Activated CD4-positive, alpha-beta T cell treated with anti-CD3 and anti-CD28 coated beads for 36 hours (primary cell): ENCODE results near the gene NET1. TPM values are rescaled to one million over a fixed set of nuclear protein-coding genes. Genes with fewer than 3 reads are reported as not detected.

Experiments
- ATAC-seq: fragments of 200-7000 bp; cut with Tn5 transposase; one replicate; pipeline ENCODE4 v1.10.0; 2021; ENCODE audit warnings: mild to moderate bottlenecking, moderate library complexity
- CTCF ChIA-PET: fragments of 350-600 bp; sonication (Branson Sonifier 250); formaldehyde crosslinking; loops from one replicate; lab custom pipeline; 2021; ENCODE audit warnings: antibody characterized with exemption; lab: Charles Lee
- POLR2A ChIA-PET: fragments of 350-600 bp; sonication (Branson Sonifier 250); formaldehyde crosslinking; loops from one replicate; lab custom pipeline; 2021; ENCODE audit warnings: antibody characterized with exemption, inconsistent platforms; lab: Charles Lee
- DNase-seq: peaks from one replicate; pipeline ENCODE4 v3.0.0-alpha.2; 2020
- H3K27ac Mint-ChIP-seq: one replicate; pipeline ENCODE4 v1.8.0; 2021; ENCODE audit warnings: mixed read lengths
- H3K27me3 Mint-ChIP-seq: one replicate; pipeline ENCODE4 v1.8.0; 2021; ENCODE audit warnings: mixed read lengths
- H3K36me3 Mint-ChIP-seq: one replicate; pipeline ENCODE4 v1.8.0; 2021; ENCODE audit warnings: low read depth, mixed read lengths
- H3K4me1 Mint-ChIP-seq: one replicate; pipeline ENCODE4 v1.8.0; 2021; ENCODE audit warnings: mixed read lengths
- H3K4me3 Mint-ChIP-seq: one replicate; pipeline ENCODE4 v1.8.0; 2021; ENCODE audit warnings: mild to moderate bottlenecking, moderate library complexity, mixed read lengths
- H3K9me3 Mint-ChIP-seq: one replicate; pipeline ENCODE4 v1.8.0; 2021; ENCODE audit warnings: low read depth, mixed read lengths
- intact Hi-C, 2 experiments: fragments of 100-400 bp; cut with DNase I in 1 of 2; cut with micrococcal nuclease in 1 of 2; formaldehyde crosslinking; loops; one replicate each; pipeline versions ENCODE4 v1.14.2 to v1.15.1; 2022 to 2024; cut with DNase I, micrococcal nuclease
- total RNA-seq, 2 experiments: library from RNA; stranded (reverse); gene quantifications; one replicate each; pipeline ENCODE4 v1.2.3, GENCODE V29; 2021

The NET1 gene
- total RNA-seq, 2 experiments from 2014 or later = 27.8 to 34.8 TPM

DNA sequence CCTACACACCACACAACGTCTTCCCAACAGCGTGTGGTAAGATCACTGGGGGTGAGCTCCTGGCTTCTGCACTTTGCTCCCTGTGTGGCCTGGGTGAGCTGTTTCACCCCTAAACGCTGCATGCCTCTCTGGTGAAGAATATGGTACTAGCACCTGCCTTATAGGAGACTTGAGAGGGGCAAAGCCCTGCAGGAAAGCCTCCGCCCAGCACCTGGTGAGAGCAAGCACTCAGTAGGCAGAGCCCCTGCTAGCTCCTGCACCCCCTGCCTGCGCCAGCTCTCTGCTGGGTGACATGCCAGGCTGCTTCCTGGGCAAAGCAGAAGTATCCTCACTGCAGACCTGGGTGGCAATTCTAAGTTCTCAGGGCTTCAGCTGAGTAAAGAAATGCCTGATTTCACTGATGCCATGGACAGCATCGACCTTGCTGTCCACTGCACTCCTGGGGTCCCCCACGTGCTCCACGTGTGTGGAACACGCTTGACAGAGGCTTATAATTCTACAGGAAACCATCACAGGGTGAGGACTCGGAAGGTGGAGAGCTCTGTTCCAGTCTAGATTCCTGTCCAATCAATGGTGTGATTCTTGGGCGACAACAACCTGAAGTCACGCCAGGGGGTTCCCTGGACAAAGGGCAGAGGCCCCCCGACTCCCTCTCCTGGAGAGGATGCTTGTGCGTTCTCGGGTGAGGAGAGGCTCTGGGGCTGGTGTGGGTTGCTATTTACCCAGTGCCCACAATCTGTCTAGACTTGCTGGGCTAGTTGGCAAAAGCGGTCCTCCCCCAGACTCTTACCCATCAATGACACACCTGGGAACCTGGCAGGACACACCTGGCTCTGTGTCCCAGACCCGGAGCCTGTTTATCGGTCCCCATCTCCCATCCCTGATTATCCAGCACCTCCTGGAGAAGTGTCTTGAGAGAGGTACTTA, 92.1 kb downstream of the NET1 start:
- no peaks in the 10 kb centered on the region for H3K4me1 Mint-ChIP-seq
- DNase-seq (no peak), ATAC-seq (no peak)
- H3K27ac Mint-ChIP-seq = no peak overlapping the region
- POLR2A ChIA-PET = no interaction called here
- H3K27me3 Mint-ChIP-seq = no peaks in the 10 kb centered on the region
- H3K4me3 Mint-ChIP-seq = no peak overlapping the region
- H3K9me3 Mint-ChIP-seq = no peaks in the 10 kb centered on the region
- H3K36me3 Mint-ChIP-seq = no peaks in the 10 kb centered on the region
- intact Hi-C loops = no loop called here
- CTCF ChIA-PET = interaction anchor here (0.7 to 1.4 kb wide), 2 partner anchors 119 to 359 kb away, joined by 3 read pairs; no protein-coding TSS in a partner anchor

DNA sequence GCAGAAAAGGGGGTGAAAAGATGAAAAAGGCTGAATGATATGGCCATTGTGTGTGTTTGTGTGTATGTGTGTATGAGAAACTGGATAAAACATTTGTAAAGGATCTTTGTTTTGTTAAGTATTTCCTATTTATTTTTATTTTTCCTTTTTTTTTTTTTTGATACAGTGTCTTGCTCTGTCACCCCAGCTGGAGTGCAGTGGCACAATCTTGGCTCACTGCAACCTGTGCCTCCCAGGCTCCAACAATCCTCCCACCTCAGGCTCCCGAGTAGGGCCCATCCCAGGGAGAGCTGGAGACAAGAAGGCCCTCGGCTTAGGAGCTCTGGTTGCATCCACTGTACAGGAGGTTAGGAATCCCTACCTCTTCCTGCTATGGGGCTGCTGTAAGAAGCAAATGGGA, 93.9 kb downstream of the NET1 start:
- H3K27ac Mint-ChIP-seq = no peak overlapping the region
- no peaks in the 10 kb centered on the region for H3K27me3 Mint-ChIP-seq
- H3K36me3 Mint-ChIP-seq = no peaks in the 10 kb centered on the region
- ATAC-seq = no peak
- ChIA-PET CTCF (interaction anchor here (0.6 to 1.4 kb wide), 3 partner anchors 10 to 117 kb away, joined by 3 to 5 read pairs (median 3); no protein-coding TSS in a partner anchor), POLR2A (no interaction called here)
- H3K4me1 Mint-ChIP-seq = no peaks in the 10 kb centered on the region
- no peak for DNase-seq
- no peak overlapping the region for H3K4me3 Mint-ChIP-seq
- intact Hi-C loops = no loop called here
- H3K9me3 Mint-ChIP-seq = no peaks in the 10 kb centered on the region

DNA sequence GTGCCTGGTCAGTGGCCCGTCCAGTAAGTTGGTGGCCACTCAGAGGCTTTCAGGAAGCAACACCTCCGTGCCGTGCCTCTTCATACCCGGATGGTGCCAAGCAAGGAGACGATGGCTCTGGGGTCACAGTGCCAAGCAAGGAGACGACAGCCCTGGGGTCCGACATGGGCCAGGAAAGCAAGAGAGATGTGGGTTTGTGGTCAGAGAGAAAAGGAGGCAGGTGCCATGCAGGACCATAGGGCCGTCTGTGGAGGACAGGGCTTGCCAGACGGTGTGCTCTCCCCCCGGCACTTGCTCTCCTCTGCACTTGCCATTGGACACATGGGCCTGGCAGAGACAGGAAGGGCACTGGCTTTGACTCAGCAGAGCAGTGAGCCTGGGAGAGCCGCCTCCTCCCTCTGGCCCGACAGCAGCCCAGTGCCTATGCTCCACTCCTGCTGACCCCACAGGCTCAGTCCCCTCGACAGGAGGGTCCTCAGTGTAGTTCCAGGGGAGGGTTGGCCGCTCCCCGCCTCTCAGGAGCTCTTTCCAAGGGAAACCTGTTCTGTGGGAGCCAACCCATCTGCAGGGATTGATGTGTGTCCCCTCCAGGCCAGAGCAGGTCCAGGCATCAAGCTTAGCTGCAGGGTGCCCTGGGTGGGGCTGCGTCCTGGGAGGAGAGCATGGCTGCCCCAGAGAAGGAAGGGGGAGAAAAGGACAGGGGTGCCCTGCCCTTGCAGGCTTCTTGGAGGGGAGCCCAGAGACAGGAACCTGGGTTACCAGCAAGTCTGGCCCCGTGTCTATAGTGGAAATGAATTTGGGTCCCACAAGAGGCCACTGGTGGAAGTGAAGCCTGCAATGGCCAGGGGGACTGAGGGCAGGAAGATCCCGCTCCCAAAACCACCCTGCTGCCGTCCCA, 94.6 kb downstream of the NET1 start:
- Mint-ChIP-seq H3K27me3 (no peaks in the 10 kb centered on the region), H3K4me1 (no peaks in the 10 kb centered on the region), H3K9me3 (no peaks in the 10 kb centered on the region), H3K27ac (no peak overlapping the region), H3K4me3 (no peak overlapping the region), H3K36me3 (no peaks in the 10 kb centered on the region)
- ChIA-PET CTCF (interaction anchor here (0.6 kb wide), 1 partner anchor 11 kb away, joined by 3 read pairs; no protein-coding TSS in a partner anchor), POLR2A (no interaction called here)
- DNase-seq (no peak), ATAC-seq (no peak)
- intact Hi-C loops = no loop called here

DNA sequence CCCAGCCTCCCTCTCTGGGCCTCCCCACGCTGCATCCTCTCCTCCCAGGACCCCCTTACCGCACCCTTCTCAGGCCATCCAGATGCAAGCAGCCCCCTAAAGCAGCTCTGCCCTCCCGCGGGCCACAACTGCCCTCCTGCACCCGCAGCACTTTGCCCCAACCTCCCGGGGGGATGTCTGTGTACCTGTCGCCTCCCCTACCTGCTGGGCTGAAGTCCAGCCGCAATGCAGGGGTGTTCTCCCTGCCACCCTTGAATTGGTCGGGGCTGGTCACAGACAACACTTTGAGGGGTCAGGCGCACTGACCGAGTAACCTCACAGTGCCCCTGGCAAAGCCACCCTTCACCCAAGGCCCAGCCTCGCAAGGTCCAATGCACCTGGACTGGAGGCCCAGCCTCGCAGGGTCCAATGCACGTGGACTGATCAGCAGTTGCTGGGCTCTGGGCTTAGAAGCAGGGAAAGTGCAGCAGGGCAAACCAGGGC, 95.3 kb downstream of the NET1 start:
- ChIA-PET POLR2A (no interaction called here), CTCF (interaction anchor here (0.8 kb wide), 1 partner anchor 115 kb away, joined by 3 read pairs; no protein-coding TSS in a partner anchor)
- Mint-ChIP-seq H3K4me1 (peaks cover 3% of the 10 kb centered on the region), H3K27me3 (peaks cover 2% of the 10 kb centered on the region), H3K9me3 (no peaks in the 10 kb centered on the region), H3K4me3 (no peak overlapping the region), H3K36me3 (no peaks in the 10 kb centered on the region), H3K27ac (no peak overlapping the region)
- no peak for DNase-seq
- ATAC-seq = no peak
- intact Hi-C loops = no loop called here

DNA sequence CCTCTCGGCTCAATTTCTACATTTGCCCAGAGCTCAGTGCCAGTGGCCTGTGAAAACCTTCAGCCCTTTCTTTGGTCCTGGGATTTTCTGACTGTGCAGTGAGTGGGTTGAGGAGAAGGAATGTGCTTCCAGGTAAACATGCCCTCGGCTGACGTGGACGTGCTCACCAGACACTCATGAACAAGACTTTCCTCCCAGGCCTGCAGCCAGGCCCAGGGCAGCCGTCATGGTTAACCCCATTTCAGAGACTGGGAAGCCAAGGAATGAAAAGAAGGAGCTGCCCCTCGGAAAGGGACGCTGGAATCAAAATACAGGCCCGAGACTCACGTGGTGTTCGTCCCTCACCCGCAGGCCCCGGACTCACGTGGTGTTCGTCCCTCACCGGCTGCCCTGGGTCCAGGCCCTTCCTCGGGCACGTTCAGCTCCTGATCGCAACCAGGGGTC, 95.8 kb downstream of the NET1 start:
- H3K4me3 Mint-ChIP-seq = no peak overlapping the region
- H3K4me1 Mint-ChIP-seq = peaks cover 8% of the 10 kb centered on the region
- no peaks in the 10 kb centered on the region for H3K36me3 Mint-ChIP-seq
- no peak overlapping the region for H3K27ac Mint-ChIP-seq
- DNase-seq (no peak), ATAC-seq (no peak)
- intact Hi-C loops = no loop called here
- ChIA-PET CTCF (interaction anchor here (0.6 to 0.8 kb wide), 2 partner anchors 114 to 120 kb away, joined by 3 read pairs; no protein-coding TSS in a partner anchor), POLR2A (no interaction called here)
- H3K9me3 Mint-ChIP-seq = no peaks in the 10 kb centered on the region
- H3K27me3 Mint-ChIP-seq = peaks cover 2% of the 10 kb centered on the region

Other genes starting within 250 kb of the NET1 start
- not detected for gene AKR1C8, start 227.4 kb upstream of the NET1 start, total RNA-seq
- gene AKR1C4, start 215.7 kb upstream of the NET1 start, total RNA-seq = not detected
- gene UCN3, start 47.6 kb upstream of the NET1 start, total RNA-seq = not detected
- not detected for gene TUBAL3, start 7.7 kb upstream of the NET1 start, total RNA-seq
- gene CALML5, start 87.0 kb downstream of the NET1 start, total RNA-seq = not detected
- gene CALML3, start 112.4 kb downstream of the NET1 start, total RNA-seq = not detected